Jurkat, Clone E6-1 (cell line): Measurements from ENCODE around the gene FIGN.

Source experiments
- DNase-seq: peaks from one replicate; pipeline ENCODE4 v3.0.0-alpha.2; 2011; ENCODE audit warnings: low read depth, low spot score
- H3K4me3 ChIP-seq: 2 replicates; pipeline ENCODE4 v1.5.1; 2011; ENCODE audit warnings: mild to moderate bottlenecking, low read length, control low read depth, moderate library complexity

The FIGN gene

GRCh38 chr2:163551616-163552373 lies 184.0 kb downstream of the FIGN start:
- H3K4me3 ChIP-seq, result no peak overlapping the region
- no peak for DNase-seq

DNA sequence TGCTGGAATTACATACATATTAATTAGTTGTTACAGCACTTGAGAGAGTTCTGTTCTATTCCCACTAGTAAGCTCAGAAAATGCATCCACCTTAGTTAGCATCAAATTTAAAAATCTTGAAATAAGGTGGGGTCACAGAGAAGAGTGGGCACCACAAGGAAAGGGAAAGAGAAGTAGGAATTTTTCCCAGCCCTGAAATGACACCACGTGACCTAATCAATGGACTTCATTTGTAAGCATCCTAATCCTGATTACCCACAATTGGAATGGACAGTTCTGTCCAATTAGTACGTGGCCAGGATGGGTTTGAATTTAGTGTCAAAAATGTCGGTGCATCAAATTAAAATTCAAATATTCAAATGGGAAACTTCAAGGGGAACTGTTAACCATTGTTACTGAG lies 186.8 kb downstream of the FIGN start:
- H3K4me3 ChIP-seq, result no peak overlapping the region
- no peak for DNase-seq
